Stimulated activated CD4-positive, alpha-beta T cell treated with anti-CD3 and anti-CD28 coated beads, Interleukin-4, amount 100 ng/mL, for 48 hours (primary cell): ENCODE data around the gene SIGLEC5.
"Not testable (repeated sequence)": the region's sequence is repeated elsewhere in the genome, so short reads cannot be mapped to it uniquely, and the experiment has no call there.

ENCODE experiments used
- DNase-seq, 2 donors: peaks; one replicate each; pipeline ENCODE4 v3.0.0-alpha.2; 2020; ENCODE audit warnings: low read depth in 2 of 2

Gene SIGLEC5

GRCh38 chr19:51630315-51630714 is at the start of gene SIGLEC5:
TSS of gene SIGLEC5 (minus strand) at chr19:51630401. CDS start at chr19:51630335, 66 bp downstream.
- DNase-seq = not testable (repeated sequence)

GRCh38 chr19:51676566-51677083 is 46.4 kb upstream of the SIGLEC5 start:
- DNase-seq = no peak

- not testable (repeated sequence) for DNase-seq
Measured at GRCh38 chr19:51675911-51676565, 45.8 kb upstream of the SIGLEC5 start.

GRCh38 chr19:51668216-51668615 is 38.0 kb upstream of the SIGLEC5 start:
- DNase-seq = no peak

GRCh38 chr19:51664997-51665396 is 34.8 kb upstream of the SIGLEC5 start:
- no peak for DNase-seq

- DNase-seq = no peak
Measured at GRCh38 chr19:51664131-51664530, 33.9 kb upstream of the SIGLEC5 start.

- DNase-seq = no peak
Measured at GRCh38 chr19:51663650-51664049, 33.4 kb upstream of the SIGLEC5 start.

- DNase-seq = peak; percentile 59 to 68
Measured at GRCh38 chr19:51660975-51661600, 30.9 kb upstream of the SIGLEC5 start.

- no peak for DNase-seq
Measured at GRCh38 chr19:51654783-51655182, 24.6 kb upstream of the SIGLEC5 start.

GRCh38 chr19:51653162-51653561 is 23.0 kb upstream of the SIGLEC5 start:
- no peak for DNase-seq

GRCh38 chr19:51652266-51652665 is 22.1 kb upstream of the SIGLEC5 start:
- DNase-seq = no peak

GRCh38 chr19:51651216-51651846 is 21.1 kb upstream of the SIGLEC5 start:
- DNase-seq = no peak

- DNase-seq = no peak
Measured at GRCh38 chr19:51647318-51647717, 17.1 kb upstream of the SIGLEC5 start.

GRCh38 chr19:51646730-51647129 is 16.5 kb upstream of the SIGLEC5 start, which contains the start of gene SIGLEC14:
TSS of gene SIGLEC14 (minus strand) at chr19:51646825. CDS start at chr19:51646759, 66 bp downstream.
- DNase-seq = not testable (repeated sequence)

- no peak for DNase-seq
Measured at GRCh38 chr19:51644636-51645271, 14.6 kb upstream of the SIGLEC5 start.

- DNase-seq = no peak
Measured at GRCh38 chr19:51641648-51642047, 11.4 kb upstream of the SIGLEC5 start.

GRCh38 chr19:51640386-51640785 is 10.2 kb upstream of the SIGLEC5 start:
- no peak for DNase-seq

- DNase-seq = no peak
Measured at GRCh38 chr19:51639916-51640315, 9.7 kb upstream of the SIGLEC5 start.

GRCh38 chr19:51637362-51637978 is 7.3 kb upstream of the SIGLEC5 start:
- no peak for DNase-seq

GRCh38 chr19:51632126-51632525 is 1.9 kb upstream of the SIGLEC5 start:
- no peak for DNase-seq

GRCh38 chr19:51628153-51628939 is 1.9 kb downstream of the SIGLEC5 start:
- DNase-seq = no peak
